GM12891 (cell line): ENCODE data around the gene KPNA6.
"Not testable (repeated sequence)": the region's sequence is repeated elsewhere in the genome, so short reads cannot be mapped to it uniquely, and the experiment has no call there.

Experiments
- POLR2A ChIP-seq: IDR thresholded peaks from 2 replicates; pipeline ENCODE4 v1.6.1; 2011; ENCODE audit warnings: low read depth, low read length, control low read depth
- POLR2AphosphoS5 ChIP-seq: IDR thresholded peaks from 2 replicates; pipeline ENCODE4 v1.6.1; 2011; ENCODE audit warnings: low read depth, low read length, control low read depth
- SPI1 ChIP-seq: IDR thresholded peaks from 2 replicates; pipeline ENCODE4 v1.6.1; 2011; ENCODE audit warnings: low read depth, low read length, control low read depth

DNA sequence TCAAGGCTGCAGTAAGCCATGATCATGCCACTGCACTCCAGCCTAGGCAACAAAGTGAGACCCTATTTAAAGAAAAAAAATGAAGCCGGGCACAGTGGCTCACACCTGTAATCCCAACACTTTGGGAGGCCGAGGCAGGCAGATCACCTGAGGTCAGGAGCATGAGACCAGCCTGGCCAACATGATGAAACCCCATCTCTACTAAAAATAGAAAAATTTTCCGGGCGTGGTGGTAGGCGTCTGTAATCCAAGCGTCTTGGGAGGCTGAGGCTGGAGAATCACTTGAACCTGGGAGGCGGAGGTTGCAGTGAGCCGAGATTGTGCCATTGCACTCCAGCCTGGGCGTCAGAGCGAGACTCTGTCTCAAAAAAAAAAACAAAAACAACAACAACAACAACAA lies 57.8 kb downstream of the KPNA6 start:
- not testable (repeated sequence) for TF ChIP-seq POLR2AphosphoS5, POLR2A, SPI1
